Neural cell (in vitro differentiated cells): ENCODE measurements around the gene OR6C70. TPM values are rescaled to one million over a fixed set of nuclear protein-coding genes. Genes with fewer than 3 reads are reported as not detected.

Experiments
- H2AFZ ChIP-seq: fragments of 200-600, 300-800 bp; sonication (generic), shearing (Covaris generic); 2 replicates; pipeline ENCODE4 v1.6.0; 2014; ENCODE audit warnings: low read depth, mild to moderate bottlenecking, antibody characterized with exemption, low read length, moderate library complexity
- H3F3A ChIP-seq: fragments of 200-600 bp; shearing (Covaris generic); 2 replicates; pipeline ENCODE4 v1.6.1; 2016; ENCODE audit warnings: mild to moderate bottlenecking, moderate library complexity, mixed read lengths, antibody characterized with exemption, low read length; ENCODE audit not compliant: insufficient read depth, poor library complexity, severe bottlenecking
- H3K27ac ChIP-seq: fragments of 200-600, 300-800 bp; sonication (generic), shearing (Covaris generic); 2 replicates; pipeline ENCODE4 v1.5.1; 2014; ENCODE audit warnings: mild to moderate bottlenecking, low read length, moderate library complexity
- H3K27me3 ChIP-seq: fragments of 300-800, 200-600 bp; sonication (generic), shearing (Covaris generic); 2 replicates; pipeline ENCODE4 v1.6.0; 2014; ENCODE audit warnings: mild to moderate bottlenecking, low read depth, low read length, moderate library complexity; ENCODE audit not compliant: insufficient read depth
- H3K36me3 ChIP-seq: fragments of 300-800, 200-600 bp; sonication (generic), shearing (Covaris generic); 2 replicates; pipeline ENCODE4 v1.5.1; 2014; ENCODE audit warnings: mild to moderate bottlenecking, antibody characterized with exemption, low read length, moderate library complexity; ENCODE audit not compliant: insufficient read depth
- H3K4me2 ChIP-seq: fragments of 300-800, 200-600 bp; sonication (generic), shearing (Covaris generic); 2 replicates; pipeline ENCODE4 v1.6.0; 2014; ENCODE audit warnings: mild to moderate bottlenecking, low read length
- H3K4me3 ChIP-seq: fragments of 300-800, 200-600 bp; sonication (generic), shearing (Covaris generic); 2 replicates; pipeline ENCODE4 v1.5.1; 2014; ENCODE audit warnings: mild to moderate bottlenecking, low read length, moderate library complexity
- H3K79me2 ChIP-seq: fragments of 200-600 bp; shearing (Covaris generic); replicated peaks from 2 replicates; pipeline ENCODE4 v1.6.0; 2014; ENCODE audit warnings: mild to moderate bottlenecking, low read length, moderate library complexity; ENCODE audit not compliant: insufficient read depth
- H3K9ac ChIP-seq: fragments of 300-800, 200-600 bp; sonication (generic), shearing (Covaris generic); 2 replicates; pipeline ENCODE4 v1.6.1; 2016; ENCODE audit warnings: mild to moderate bottlenecking, low read length, mixed read lengths
- H3K9me2 ChIP-seq: fragments of 200-600 bp; shearing (Covaris generic); 2 replicates; pipeline ENCODE4 v1.6.1; 2016; ENCODE audit warnings: mild to moderate bottlenecking, low read length, mixed read lengths; ENCODE audit not compliant: insufficient read depth
- H3K9me3 ChIP-seq: fragments of 200-600, 300-800 bp; sonication (generic), shearing (Covaris generic); 2 replicates; pipeline ENCODE4 v1.6.1; 2016; ENCODE audit warnings: mild to moderate bottlenecking, mixed run types, low read length, moderate library complexity, mixed read lengths
- H4K20me1 ChIP-seq: fragments of 200-600 bp; shearing (Covaris generic); 2 replicates; pipeline ENCODE4 v1.6.1; 2016; ENCODE audit warnings: mild to moderate bottlenecking, mixed run types; ENCODE audit not compliant: insufficient read depth
- CTCF ChIP-seq: fragments of 450-650 bp; IDR thresholded peaks from 2 replicates; pipeline ENCODE4 v1.5.1; 2014; ENCODE audit warnings: antibody characterized with exemption, mild to moderate bottlenecking, moderate library complexity; ENCODE audit not compliant: poor library complexity, severe bottlenecking
- EP300 ChIP-seq: fragments of 450-650 bp; conservative IDR thresholded peaks from 2 replicates; pipeline ENCODE4 v1.6.1; 2014; ENCODE audit warnings: antibody characterized with exemption, mild to moderate bottlenecking, moderate library complexity; ENCODE audit not compliant: poor library complexity, severe bottlenecking
- EZH2 ChIP-seq: fragments of 200-600, 300-800 bp; shearing (Covaris generic), sonication (generic); IDR thresholded peaks from 2 replicates; pipeline ENCODE4 v1.6.1; 2014; ENCODE audit warnings: antibody characterized with exemption, low read length, borderline replicate concordance, mild to moderate bottlenecking; ENCODE audit not compliant: insufficient read depth, poor library complexity, severe bottlenecking
- MXI1 ChIP-seq: fragments of 450-650 bp; conservative IDR thresholded peaks from 2 replicates; pipeline ENCODE4 v1.6.1; 2014; ENCODE audit warnings: antibody characterized with exemption, mild to moderate bottlenecking; ENCODE audit not compliant: poor library complexity, severe bottlenecking
- POLR2AphosphoS5 ChIP-seq: IDR thresholded peaks from 2 replicates; pipeline ENCODE4 v1.6.1; 2012
- RAD21 ChIP-seq: fragments of 450-650 bp; conservative IDR thresholded peaks from 2 replicates; pipeline ENCODE4 v1.6.1; 2014; ENCODE audit warnings: antibody characterized with exemption, mild to moderate bottlenecking, moderate library complexity
- REST ChIP-seq: IDR thresholded peaks from 2 replicates; pipeline ENCODE4 v1.6.1; 2012; ENCODE audit warnings: borderline replicate concordance
- SMC3 ChIP-seq: fragments of 450-650 bp; conservative IDR thresholded peaks from 2 replicates; pipeline ENCODE4 v1.6.1; 2014; ENCODE audit warnings: antibody characterized with exemption, mild to moderate bottlenecking, moderate library complexity; ENCODE audit not compliant: poor library complexity
- TAF1 ChIP-seq: IDR thresholded peaks from 2 replicates; pipeline ENCODE4 v1.6.1; 2012; ENCODE audit warnings: low read depth
- polyA plus RNA-seq: library from polyadenylated mRNA; depleted of rRNA; stranded (reverse); fragments of >200 nt; gene quantifications from 2 replicates; pipeline ENCODE4 v1.2.3, GENCODE V29; 2014

OR6C70 gene
- polyA plus RNA-seq, 1 donor from 2014 or later = not detected

- Histone ChIP-seq H3K4me3 (no peak within 1 kb of the TSS), H4K20me1 (no peaks in the 10 kb centered on the region), H3K9me3 (no peaks in the 10 kb centered on the region), H3F3A (no peaks in the 10 kb centered on the region), H3K27me3 (no peaks in the 10 kb centered on the region), H2AFZ (no peak within 1 kb of the TSS), H3K36me3 (no peaks in the 10 kb centered on the region), H3K4me2 (no peak within 1 kb of the TSS), H3K9me2 (no peaks in the 10 kb centered on the region), H3K9ac (no peak within 1 kb of the TSS), H3K79me2 (no peaks in the 10 kb centered on the region), H3K27ac (peak within 1 kb of the TSS; percentile 12)
- TF ChIP-seq SMC3 = no peak
- TF ChIP-seq EP300 = peak; percentile 65
- peak; percentile 12 for TF ChIP-seq POLR2AphosphoS5
Observed at GRCh38 chr12:55425954-55426353, 44.0 kb downstream of the OR6C70 start, which contains the start of gene OR6C76. OR6C76 (plus strand) TSS chr12:55426254; CDS start chr12:55426254, 0 bp downstream.

- Histone ChIP-seq H3F3A (no peaks in the 10 kb centered on the region), H3K9me3 (no peaks in the 10 kb centered on the region), H3K4me3 (no peak overlapping the region), H3K36me3 (no peaks in the 10 kb centered on the region), H2AFZ (no peak overlapping the region), H3K4me2 (no peak overlapping the region), H3K79me2 (no peaks in the 10 kb centered on the region), H4K20me1 (no peaks in the 10 kb centered on the region), H3K27me3 (no peaks in the 10 kb centered on the region), H3K27ac (no peak overlapping the region), H3K9me2 (no peaks in the 10 kb centered on the region), H3K9ac (no peak overlapping the region)
- no peak for TF ChIP-seq SMC3
- TF ChIP-seq TAF1 = no peak
- no peak for TF ChIP-seq MXI1
- TF ChIP-seq EZH2 = no peak
- TF ChIP-seq EP300 = no peak
- no peak for TF ChIP-seq CTCF
- no peak for TF ChIP-seq REST
- TF ChIP-seq POLR2AphosphoS5 = no peak
- TF ChIP-seq RAD21 = no peak
Observed at GRCh38 chr12:55420307-55420962, 49.5 kb downstream of the OR6C70 start.

Other genes with a start within 250 kb of the OR6C70 start
- not detected in 2 replicates for gene OR10A7, start 249.1 kb downstream of the OR6C70 start, polyA plus RNA-seq
- gene OR6C74, start 225.5 kb downstream of the OR6C70 start, polyA plus RNA-seq = not detected in 2 replicates
- not detected in 2 replicates for gene OR6C6, start 173.6 kb downstream of the OR6C70 start, polyA plus RNA-seq
- not detected in 2 replicates for gene OR6C1, start 155.8 kb downstream of the OR6C70 start, polyA plus RNA-seq
- gene OR6C3, start 139.4 kb downstream of the OR6C70 start, polyA plus RNA-seq = not detected in 2 replicates
- gene OR6C75, start 107.2 kb downstream of the OR6C70 start, polyA plus RNA-seq = not detected in 2 replicates
- gene OR6C65, start 69.6 kb downstream of the OR6C70 start, polyA plus RNA-seq = not detected in 2 replicates
- gene OR6C76, start 43.9 kb downstream of the OR6C70 start, polyA plus RNA-seq = not detected in 2 replicates
- not detected in 2 replicates for gene OR6C2, start 26.1 kb downstream of the OR6C70 start, polyA plus RNA-seq
- not detected in 2 replicates for gene OR6C68, start 22.2 kb upstream of the OR6C70 start, polyA plus RNA-seq
- gene OR6C4, start 79.5 kb upstream of the OR6C70 start, polyA plus RNA-seq = not detected in 2 replicates
- gene OR2AP1, start 102.3 kb upstream of the OR6C70 start, polyA plus RNA-seq = not detected in 2 replicates
- gene OR10P1, start 166.8 kb upstream of the OR6C70 start, polyA plus RNA-seq = not detected in 2 replicates
- 13.5 and 17.1 TPM in 2 replicates for gene ITGA7, start 237.8 kb upstream of the OR6C70 start, polyA plus RNA-seq
- gene BLOC1S1, start 245.9 kb upstream of the OR6C70 start, polyA plus RNA-seq = 217 and 261 TPM in 2 replicates